KMS-11 (cell line): ENCODE results near the gene MYO19.

Source experiments
- H2AFZ ChIP-seq: fragments of 200-600 bp; sonication (generic); 2 replicates; pipeline ENCODE4 v1.6.1; 2016; ENCODE audit warnings: antibody characterized with exemption, mixed run types, low read depth
- H3K27ac ChIP-seq: fragments of 200-600 bp; sonication (generic); 2 replicates; pipeline ENCODE4 v1.6.1; 2016; ENCODE audit warnings: mild to moderate bottlenecking, mixed run types
- H3K27me3 ChIP-seq: fragments of 200-600 bp; sonication (generic); 2 replicates; pipeline ENCODE4 v1.6.1; 2017; ENCODE audit warnings: mild to moderate bottlenecking, low read depth, mixed run types, moderate library complexity; ENCODE audit not compliant: insufficient read depth
- H3K36me3 ChIP-seq: fragments of 200-600 bp; sonication (generic); 2 replicates; pipeline ENCODE4 v1.6.1; 2017; ENCODE audit warnings: mild to moderate bottlenecking, mixed run types; ENCODE audit not compliant: insufficient read depth
- H3K4me1 ChIP-seq: fragments of 200-600 bp; sonication (generic); 2 replicates; pipeline ENCODE4 v1.6.1; 2016; ENCODE audit warnings: mild to moderate bottlenecking, low read depth, mixed run types; ENCODE audit not compliant: poor library complexity, severe bottlenecking
- H3K4me2 ChIP-seq: fragments of 200-600 bp; sonication (generic); 2 replicates; pipeline ENCODE4 v1.7.0; 2016; ENCODE audit warnings: mild to moderate bottlenecking, mixed run types
- H3K4me3 ChIP-seq: fragments of 200-600 bp; sonication (generic); IDR thresholded peaks from 2 replicates; pipeline ENCODE4 v1.6.1; 2017; ENCODE audit warnings: low read depth, low read length, mixed read lengths; ENCODE audit not compliant: insufficient read depth
- H3K79me2 ChIP-seq: fragments of 200-600 bp; sonication (generic); 2 replicates; pipeline ENCODE4 v1.6.1; 2016; ENCODE audit warnings: low read depth, mixed run types; ENCODE audit not compliant: insufficient read depth
- H3K9ac ChIP-seq: fragments of 200-600 bp; sonication (generic); 2 replicates; pipeline ENCODE4 v1.6.1; 2016; ENCODE audit warnings: mild to moderate bottlenecking, mixed run types
- H4K20me1 ChIP-seq: fragments of 200-600 bp; sonication (generic); 2 replicates; pipeline ENCODE4 v1.6.1; 2016; ENCODE audit warnings: mild to moderate bottlenecking, mixed run types; ENCODE audit not compliant: insufficient read depth
- CTCF ChIP-seq: fragments of 200-600 bp; sonication (generic); conservative IDR thresholded peaks from 2 replicates; pipeline ENCODE4 v1.6.1; 2017; ENCODE audit warnings: low read depth, mild to moderate bottlenecking, antibody characterized with exemption, low read length, moderate library complexity, mixed read lengths

MYO19 gene

GRCh38 chr17:36534840-36535668 lies at the start of gene MYO19, which contains the start of gene PIGW:
MYO19 (minus strand) TSS chr17:36534868; CDS start chr17:36532538, 2,330 bp downstream.
PIGW (plus strand) TSS chr17:36534987; CDS start chr17:36537102, 2,115 bp downstream.
- Histone ChIP-seq H3K27ac (peak within 1 kb of the TSS; percentile 97), H4K20me1 (no peaks in the 10 kb centered on the region), H3K36me3 (0 out of 2 replicates have a peak, but pooled peaks cover 5% of the 10 kb centered on the region), H3K9ac (peak within 1 kb of the TSS; percentile 98), H3K4me2 (peak within 1 kb of the TSS; percentile 70), H3K79me2 (peaks cover 25% of the 10 kb centered on the region), H2AFZ (peak within 1 kb of the TSS; percentile 78), H3K27me3 (no peaks in the 10 kb centered on the region), H3K4me1 (peaks cover 16% of the 10 kb centered on the region), H3K4me3 (no peak within 1 kb of the TSS)
- TF ChIP-seq CTCF, result no peak

GRCh38 chr17:36583787-36584186 lies 49.1 kb upstream of the MYO19 start:
- no peaks in the 10 kb centered on the region for H4K20me1 ChIP-seq
- no peak overlapping the region for H3K4me2 ChIP-seq
- no peak overlapping the region for H3K9ac ChIP-seq
- H3K27me3 ChIP-seq, result no peaks in the 10 kb centered on the region
- no peak for TF ChIP-seq CTCF
- peaks cover 4% of the 10 kb centered on the region for H3K4me1 ChIP-seq
- H3K79me2 ChIP-seq, result no peaks in the 10 kb centered on the region
- peaks cover 12% of the 10 kb centered on the region; the same call in 1 of the 2 replicates for H3K36me3 ChIP-seq
- no peak overlapping the region for H3K4me3 ChIP-seq
- H3K27ac ChIP-seq, result no peak overlapping the region
- no peak overlapping the region for H2AFZ ChIP-seq

GRCh38 chr17:36578671-36579070 lies 44.0 kb upstream of the MYO19 start:
- no peak for TF ChIP-seq CTCF
- Histone ChIP-seq H3K27me3 (no peaks in the 10 kb centered on the region), H3K4me2 (no peak overlapping the region), H3K27ac (no peak overlapping the region), H3K4me1 (no peaks in the 10 kb centered on the region), H2AFZ (no peak overlapping the region), H3K9ac (no peak overlapping the region), H3K4me3 (no peak overlapping the region), H3K36me3 (no peaks in the 10 kb centered on the region), H3K79me2 (no peaks in the 10 kb centered on the region; the same call in 1 of the 2 replicates), H4K20me1 (no peaks in the 10 kb centered on the region)

- no peak overlapping the region for H2AFZ ChIP-seq
- H3K4me3 ChIP-seq, result no peak overlapping the region
- no peaks in the 10 kb centered on the region; the same call in 1 of the 2 replicates for H3K79me2 ChIP-seq
- no peak overlapping the region for H3K4me2 ChIP-seq
- H3K36me3 ChIP-seq, result no peaks in the 10 kb centered on the region
- no peak overlapping the region for H3K27ac ChIP-seq
- H4K20me1 ChIP-seq, result no peaks in the 10 kb centered on the region
- no peak for TF ChIP-seq CTCF
- H3K4me1 ChIP-seq, result no peaks in the 10 kb centered on the region
- H3K9ac ChIP-seq, result no peak overlapping the region
- no peaks in the 10 kb centered on the region for H3K27me3 ChIP-seq
These were observed 42.1 kb upstream of the MYO19 start for GRCh38 chr17:36576793-36577192.
